ENCODE data around the gene CD7.

The CD7 gene

DNA sequence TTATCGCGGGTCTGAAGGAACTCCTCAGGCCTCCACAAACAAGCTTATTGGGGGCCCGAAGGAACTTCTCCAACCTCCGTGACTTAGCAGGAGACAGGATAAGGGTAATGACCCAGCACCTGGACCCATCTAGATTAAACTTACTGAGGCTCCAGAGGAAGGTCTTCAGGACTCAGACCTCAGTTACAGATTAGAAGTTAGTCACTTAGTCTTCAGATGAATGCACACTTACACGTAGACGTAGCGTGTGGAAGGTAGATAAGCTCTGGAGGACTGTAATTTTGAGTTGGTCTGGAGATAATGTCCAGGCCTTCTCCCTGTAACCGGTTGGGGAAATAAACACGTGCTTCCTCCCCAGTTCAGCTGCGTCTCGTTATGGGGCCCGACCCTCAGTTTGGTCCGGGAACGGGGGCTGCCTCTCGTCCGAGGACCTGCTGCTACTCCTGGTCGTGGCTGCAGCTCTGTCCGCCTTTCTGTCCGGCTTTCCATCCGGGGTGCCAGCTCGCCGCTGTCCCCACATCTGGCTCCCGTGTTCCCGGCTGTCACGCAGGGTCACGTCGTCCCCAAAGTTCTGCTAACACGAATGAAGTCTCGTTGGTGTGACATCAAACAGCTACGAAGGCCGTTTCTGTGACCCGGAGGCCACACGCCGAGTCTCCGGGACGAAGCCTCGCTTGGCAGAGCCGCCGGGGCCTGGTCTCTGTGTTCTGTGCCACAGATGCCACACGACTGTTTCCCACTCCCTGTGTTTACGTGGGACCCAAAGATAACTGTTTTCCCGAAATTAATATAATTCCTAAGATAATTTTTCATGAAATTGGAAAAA is 28.0 kb upstream of the CD7 start:
- Histone ChIP-seq H3K9me3 (ENCODE audit: control insufficient read depth, insufficient read depth, low read depth, low read length) (0 out of 2 replicates have a peak, but pooled peaks cover 3% of the 10 kb centered on the region), H3K4me1 (ENCODE audit: control insufficient read depth, insufficient read depth, low read length) (peaks cover 7% of the 10 kb centered on the region), H3K4me3 (ENCODE audit: low read depth, low read length) (no peak overlapping the region), H3K9ac (ENCODE audit: low read length) (no peak overlapping the region), H3K27ac (ENCODE audit: low read depth, low read length) (no peak overlapping the region), H3K27me3 (ENCODE audit: control insufficient read depth, insufficient read depth, low read length) (no peaks in the 10 kb centered on the region), H3K36me3 (ENCODE audit: control insufficient read depth, insufficient read depth, low read length) (no peaks in the 10 kb centered on the region)

GRCh38 chr17:82344175-82344907 is 26.9 kb upstream of the CD7 start:
- Histone ChIP-seq H3K4me3 (ENCODE audit: low read depth, low read length) (no peak overlapping the region), H3K36me3 (ENCODE audit: control insufficient read depth, insufficient read depth, low read length) (no peaks in the 10 kb centered on the region), H3K9ac (ENCODE audit: low read length) (no peak overlapping the region), H3K27me3 (ENCODE audit: control insufficient read depth, insufficient read depth, low read length) (0 out of 2 replicates have a peak, but pooled peaks cover 3% of the 10 kb centered on the region), H3K4me1 (ENCODE audit: control insufficient read depth, insufficient read depth, low read length) (peaks cover 8% of the 10 kb centered on the region), H3K27ac (ENCODE audit: low read depth, low read length) (no peak overlapping the region), H3K9me3 (ENCODE audit: control insufficient read depth, insufficient read depth, low read depth, low read length) (0 out of 2 replicates have a peak, but pooled peaks cover 3% of the 10 kb centered on the region)

- H3K27me3 ChIP-seq (ENCODE audit: control insufficient read depth, insufficient read depth, low read length) = 0 out of 2 replicates have a peak, but pooled peaks cover 5% of the 10 kb centered on the region
- no peak overlapping the region for H3K4me3 ChIP-seq (ENCODE audit: low read depth, low read length)
- peaks cover 11% of the 10 kb centered on the region for H3K4me1 ChIP-seq (ENCODE audit: control insufficient read depth, insufficient read depth, low read length)
- H3K36me3 ChIP-seq (ENCODE audit: control insufficient read depth, insufficient read depth, low read length) = no peaks in the 10 kb centered on the region
- no peak overlapping the region for H3K27ac ChIP-seq (ENCODE audit: low read depth, low read length)
- no peak overlapping the region for H3K9ac ChIP-seq (ENCODE audit: low read length)
- H3K9me3 ChIP-seq (ENCODE audit: control insufficient read depth, insufficient read depth, low read depth, low read length) = 0 out of 2 replicates have a peak, but pooled peaks cover 3% of the 10 kb centered on the region
Measured at GRCh38 chr17:82343560-82343959, 26.2 kb upstream of the CD7 start.

- Histone ChIP-seq H3K4me3 (ENCODE audit: low read depth, low read length) (no peak overlapping the region), H3K9ac (ENCODE audit: low read length) (no peak overlapping the region), H3K4me1 (ENCODE audit: control insufficient read depth, insufficient read depth, low read length) (peaks cover 11% of the 10 kb centered on the region), H3K36me3 (ENCODE audit: control insufficient read depth, insufficient read depth, low read length) (no peaks in the 10 kb centered on the region), H3K9me3 (ENCODE audit: control insufficient read depth, insufficient read depth, low read depth, low read length) (0 out of 2 replicates have a peak, but pooled peaks cover 3% of the 10 kb centered on the region), H3K27me3 (ENCODE audit: control insufficient read depth, insufficient read depth, low read length) (0 out of 2 replicates have a peak, but pooled peaks cover 5% of the 10 kb centered on the region), H3K27ac (ENCODE audit: low read depth, low read length) (no peak overlapping the region)
Measured at GRCh38 chr17:82342361-82343079, 25.1 kb upstream of the CD7 start.

- Histone ChIP-seq H3K4me3 (ENCODE audit: low read depth, low read length) (peak overlapping the region; percentile 25; the same call in 1 of the 2 replicates), H3K36me3 (ENCODE audit: control insufficient read depth, insufficient read depth, low read length) (no peaks in the 10 kb centered on the region), H3K27ac (ENCODE audit: low read depth, low read length) (no peak overlapping the region), H3K4me1 (ENCODE audit: control insufficient read depth, insufficient read depth, low read length) (peaks cover 11% of the 10 kb centered on the region), H3K9me3 (ENCODE audit: control insufficient read depth, insufficient read depth, low read depth, low read length) (0 out of 2 replicates have a peak, but pooled peaks cover 3% of the 10 kb centered on the region), H3K9ac (ENCODE audit: low read length) (no peak overlapping the region), H3K27me3 (ENCODE audit: control insufficient read depth, insufficient read depth, low read length) (peaks cover 18% of the 10 kb centered on the region)
Measured at GRCh38 chr17:82339634-82340580, 22.5 kb upstream of the CD7 start.

DNA sequence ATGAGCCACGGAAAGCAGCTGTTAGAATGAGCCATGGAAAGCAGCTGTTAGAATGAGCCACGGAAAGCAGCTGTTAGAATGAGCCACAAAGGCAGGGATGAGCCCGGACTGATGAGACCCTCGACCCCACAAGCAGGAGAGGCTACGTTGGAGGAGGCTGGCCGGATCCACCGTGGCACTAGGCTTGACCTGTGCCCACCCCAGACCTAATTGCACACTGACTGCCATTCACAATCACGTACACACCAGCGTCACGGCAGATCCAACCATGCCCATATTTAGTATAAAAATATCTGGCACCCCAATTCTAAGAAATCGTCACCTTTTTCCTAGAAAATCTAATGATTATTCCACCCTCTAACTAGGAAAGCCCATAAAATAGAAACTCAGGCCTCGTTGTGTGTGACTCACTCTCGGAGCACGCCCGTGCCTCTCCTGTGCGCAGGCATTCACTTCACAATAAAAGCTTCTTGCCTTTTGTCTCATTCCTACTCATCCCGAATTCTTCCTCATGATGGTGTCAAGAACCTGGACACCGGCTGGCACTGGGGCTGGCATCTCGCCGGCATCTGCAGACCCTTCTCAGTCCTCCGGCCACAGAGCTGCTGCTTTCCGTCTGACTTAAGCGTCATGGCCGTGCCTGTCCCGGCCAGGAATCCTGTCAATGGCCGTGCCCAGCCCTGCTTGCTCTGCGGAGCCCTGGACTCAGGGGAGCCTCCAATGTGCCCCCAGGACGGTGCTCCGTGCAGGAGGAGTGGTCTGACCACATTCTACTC is 21.6 kb upstream of the CD7 start:
- H3K9me3 ChIP-seq (ENCODE audit: control insufficient read depth, insufficient read depth, low read depth, low read length) = 0 out of 2 replicates have a peak, but pooled peaks cover 3% of the 10 kb centered on the region
- no peaks in the 10 kb centered on the region for H3K36me3 ChIP-seq (ENCODE audit: control insufficient read depth, insufficient read depth, low read length)
- H3K27ac ChIP-seq (ENCODE audit: low read depth, low read length) = no peak overlapping the region
- no peak overlapping the region for H3K9ac ChIP-seq (ENCODE audit: low read length)
- peaks cover 11% of the 10 kb centered on the region for H3K4me1 ChIP-seq (ENCODE audit: control insufficient read depth, insufficient read depth, low read length)
- peak overlapping the region; percentile 25; the same call in 1 of the 2 replicates for H3K4me3 ChIP-seq (ENCODE audit: low read depth, low read length)
- peaks cover 27% of the 10 kb centered on the region for H3K27me3 ChIP-seq (ENCODE audit: control insufficient read depth, insufficient read depth, low read length)

- Histone ChIP-seq H3K27me3 (ENCODE audit: control insufficient read depth, insufficient read depth, low read length) (peaks cover 69% of the 10 kb centered on the region), H3K4me3 (ENCODE audit: low read depth, low read length) (no peak overlapping the region), H3K9ac (ENCODE audit: low read length) (no peak overlapping the region), H3K9me3 (ENCODE audit: control insufficient read depth, insufficient read depth, low read depth, low read length) (no peaks in the 10 kb centered on the region), H3K36me3 (ENCODE audit: control insufficient read depth, insufficient read depth, low read length) (no peaks in the 10 kb centered on the region), H3K27ac (ENCODE audit: low read depth, low read length) (no peak overlapping the region), H3K4me1 (ENCODE audit: control insufficient read depth, insufficient read depth, low read length) (peaks cover 19% of the 10 kb centered on the region)
Measured at GRCh38 chr17:82334622-82335394, 17.4 kb upstream of the CD7 start.

DNA sequence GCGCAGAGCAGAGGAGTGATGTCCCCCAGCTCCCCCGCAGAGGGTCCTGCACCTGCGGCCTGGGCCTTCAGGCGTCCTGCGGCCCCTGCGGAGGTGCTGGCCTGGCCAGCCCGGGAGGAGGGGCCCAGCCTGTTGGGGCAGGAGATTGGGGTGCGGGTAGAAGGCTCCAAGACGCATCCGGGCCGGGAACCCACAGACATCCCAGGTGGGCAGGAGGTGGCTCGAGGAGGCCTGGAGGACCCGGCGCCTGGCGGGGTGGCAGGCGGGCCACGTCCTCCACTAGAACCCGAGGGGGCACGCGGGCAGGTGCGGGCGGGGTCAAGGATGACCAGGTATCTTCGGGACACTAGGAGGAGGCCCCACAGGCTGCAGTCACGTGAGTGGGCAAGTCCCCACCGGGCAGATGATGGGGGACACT is 16.8 kb upstream of the CD7 start:
- Histone ChIP-seq H3K27me3 (ENCODE audit: control insufficient read depth, insufficient read depth, low read length) (peaks cover 71% of the 10 kb centered on the region), H3K9me3 (ENCODE audit: control insufficient read depth, insufficient read depth, low read depth, low read length) (no peaks in the 10 kb centered on the region), H3K9ac (ENCODE audit: low read length) (no peak overlapping the region), H3K36me3 (ENCODE audit: control insufficient read depth, insufficient read depth, low read length) (no peaks in the 10 kb centered on the region), H3K4me1 (ENCODE audit: control insufficient read depth, insufficient read depth, low read length) (peaks cover 14% of the 10 kb centered on the region), H3K27ac (ENCODE audit: low read depth, low read length) (no peak overlapping the region), H3K4me3 (ENCODE audit: low read depth, low read length) (no peak overlapping the region)
